D341Med (cell line): ENCODE results near the gene RPS28.
"Not testable (repeated sequence)": the region's sequence is repeated elsewhere in the genome, so short reads cannot be mapped to it uniquely, and the experiment has no call there.

Source experiments
- DNase-seq: peaks from one replicate; pipeline ENCODE4 v3.0.0; 2012; ENCODE audit warnings: low spot score

Gene RPS28

GRCh38 chr19:8321067-8321985 is at the start of gene RPS28, which contains the start of gene NDUFA7:
TSS of gene RPS28 (plus strand) at chr19:8321496. CDS start at chr19:8321531, 35 bp downstream.
TSS of gene NDUFA7 (minus strand) at chr19:8321375. CDS start at chr19:8321358, 17 bp downstream.
- DNase-seq, result peak; percentile 97

GRCh38 chr19:8276508-8276907 is 44.8 kb upstream of the RPS28 start:
- not testable (repeated sequence) for DNase-seq

GRCh38 chr19:8291337-8291736 is 30.0 kb upstream of the RPS28 start:
- DNase-seq, result not testable (repeated sequence)

- DNase-seq, result peak; percentile 53
Observed at GRCh38 chr19:8302357-8302691, 19.0 kb upstream of the RPS28 start.

GRCh38 chr19:8302734-8303133 is 18.6 kb upstream of the RPS28 start:
- no peak for DNase-seq

- DNase-seq, result peak; percentile 61
Observed at GRCh38 chr19:8304841-8305621, 16.3 kb upstream of the RPS28 start.

GRCh38 chr19:8305798-8306197 is 15.5 kb upstream of the RPS28 start:
- DNase-seq, result no peak

- DNase-seq, result no peak
Observed at GRCh38 chr19:8306235-8307054, 14.9 kb upstream of the RPS28 start.

GRCh38 chr19:8307400-8307964 is 13.8 kb upstream of the RPS28 start:
- DNase-seq, result peak; percentile 58

- DNase-seq, result peak; percentile 98
Observed at GRCh38 chr19:8307965-8308866, 13.1 kb upstream of the RPS28 start, which contains the start of gene CD320. TSS of gene CD320 (minus strand) at chr19:8308358. CDS start at chr19:8308290, 68 bp downstream.

GRCh38 chr19:8308891-8309291 is 12.4 kb upstream of the RPS28 start:
- DNase-seq, result no peak

- DNase-seq, result no peak
Observed at GRCh38 chr19:8310342-8311055, 10.8 kb upstream of the RPS28 start.

- DNase-seq, result no peak
Observed at GRCh38 chr19:8311461-8312260, 9.6 kb upstream of the RPS28 start.

GRCh38 chr19:8314981-8315640 is 6.2 kb upstream of the RPS28 start:
- DNase-seq, result not testable (repeated sequence)

GRCh38 chr19:8316351-8317125 is 4.8 kb upstream of the RPS28 start:
- no peak for DNase-seq

GRCh38 chr19:8318835-8319234 is 2.5 kb upstream of the RPS28 start:
- not testable (repeated sequence) for DNase-seq

- DNase-seq, result no peak
Observed at GRCh38 chr19:8319807-8320520, 1.3 kb upstream of the RPS28 start.
